Measurements from ENCODE around the gene PLEK. TPM values are rescaled to one million over a fixed set of nuclear protein-coding genes. Genes with fewer than 3 reads are reported as not detected.

The PLEK gene
- total and polyA plus RNA-seq, 7 experiments from 2014 or later: 0.37 to 210 (median 3.7) TPM

- no peak for ATAC-seq
- Histone ChIP-seq H3K4me3 (ENCODE audit: low read length) (no peak overlapping the region), H3K4me1 (ENCODE audit: control insufficient read depth in 2 of 2, insufficient read depth in 2 of 2, low read length in 2 of 2) (peaks cover 0 to 44% of the 10 kb centered on the region in 2 donors), H3K27ac (ENCODE audit: low read depth, low read length) (no peak overlapping the region), H3K9me3 (ENCODE audit: control insufficient read depth in 2 of 3, low read length in 3 of 3) (no peaks in the 10 kb centered on the region), H3K27me3 (ENCODE audit: control insufficient read depth in 2 of 2, insufficient read depth in 2 of 2, low read length in 2 of 2) (no peaks in the 10 kb centered on the region), H3K36me3 (ENCODE audit: control insufficient read depth in 2 of 3, insufficient read depth in 3 of 3, low read length in 3 of 3) (no peaks in the 10 kb centered on the region)
- ChIA-PET POLR2A (no interaction called here), CTCF (no interaction called here)
- no peak overlapping the region for H3K27ac Mint-ChIP-seq
- peaks cover 0 to 10% (median 0%) of the 10 kb centered on the region in 5 donors for H3K27me3 Mint-ChIP-seq
- no peak overlapping the region for H3K4me3 Mint-ChIP-seq
- peaks cover 0 to 13% (median 0%) of the 10 kb centered on the region in 7 donors for H3K4me1 Mint-ChIP-seq
- DNase-seq: no peak
- H3K9me3 Mint-ChIP-seq: peaks cover 0 to 5% (median 0%) of the 10 kb centered on the region in 11 donors
- H3K36me3 Mint-ChIP-seq: peaks cover 0 to 6% (median 0%) of the 10 kb centered on the region in 5 donors
- intact Hi-C loops (cut with micrococcal nuclease): loop anchor here in 1 of 2 donors (5.0 kb wide), 1 partner anchor 33 kb away; no protein-coding TSS in a partner anchor
Observed at GRCh38 chr2:68420254-68420910, 55.3 kb downstream of the PLEK start.

DNA sequence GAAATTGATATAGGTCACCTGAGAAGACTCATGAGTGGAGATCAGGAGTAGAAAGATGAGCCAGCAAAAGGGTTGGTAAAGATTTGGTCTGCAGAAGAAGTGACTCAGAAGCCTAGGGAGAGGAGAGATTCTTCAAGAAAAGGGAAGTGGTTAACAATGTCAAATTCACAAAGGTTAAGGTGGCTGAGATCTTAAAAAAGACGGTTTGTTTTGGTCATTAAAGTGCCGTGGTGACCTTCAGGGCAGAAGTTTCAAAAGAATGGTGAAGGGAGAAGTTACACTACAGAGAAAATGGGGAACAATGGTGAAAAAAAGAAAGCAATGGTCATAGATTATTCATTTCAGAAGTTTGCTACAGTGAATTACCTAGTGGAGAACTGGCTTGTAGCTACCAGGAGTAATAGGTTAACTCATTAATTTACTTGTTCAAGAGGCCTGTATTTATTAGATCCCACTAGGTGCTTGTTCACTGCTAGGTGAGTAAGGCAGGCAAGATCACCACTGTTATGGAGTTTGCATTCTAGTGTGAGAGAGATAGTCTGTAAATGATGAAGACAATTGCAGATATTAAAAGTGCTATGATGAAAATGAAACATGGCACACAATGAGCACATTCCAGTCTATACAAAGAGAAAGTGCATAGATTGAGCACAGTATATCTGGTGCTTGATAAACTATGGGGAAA is 59.0 kb downstream of the PLEK start:
- peaks cover 0 to 3% (median 0%) of the 10 kb centered on the region in 5 donors for H3K27me3 Mint-ChIP-seq
- no peak overlapping the region for H3K4me3 Mint-ChIP-seq
- DNase-seq (no peak), ATAC-seq (peak; percentile 85)
- Histone ChIP-seq H3K4me3 (ENCODE audit: low read length) (no peak overlapping the region), H3K27me3 (ENCODE audit: control insufficient read depth in 2 of 2, insufficient read depth in 2 of 2, low read length in 2 of 2) (no peaks in the 10 kb centered on the region), H3K4me1 (ENCODE audit: control insufficient read depth in 2 of 2, insufficient read depth in 2 of 2, low read length in 2 of 2) (peaks cover 0 to 57% of the 10 kb centered on the region in 2 donors), H3K9me3 (ENCODE audit: control insufficient read depth in 2 of 3, low read length in 3 of 3) (no peaks in the 10 kb centered on the region), H3K36me3 (ENCODE audit: control insufficient read depth in 2 of 3, insufficient read depth in 3 of 3, low read length in 3 of 3) (no peaks in the 10 kb centered on the region), H3K27ac (ENCODE audit: low read depth, low read length) (no peak overlapping the region)
- peaks cover 0 to 5% (median 0%) of the 10 kb centered on the region in 11 donors for H3K9me3 Mint-ChIP-seq
- no peak overlapping the region for H3K27ac Mint-ChIP-seq
- intact Hi-C loops (cut with micrococcal nuclease): loop anchor here in 1 of 2 donors (5.0 kb wide), 1 partner anchor 37 kb away; no protein-coding TSS in a partner anchor
- H3K4me1 Mint-ChIP-seq: peaks cover 0 to 5% (median 0%) of the 10 kb centered on the region in 7 donors
- POLR2A ChIA-PET: no interaction called here
- CTCF ChIA-PET: no interaction called here
- H3K36me3 Mint-ChIP-seq: peaks cover 0 to 6% (median 0%) of the 10 kb centered on the region in 5 donors

DNA sequence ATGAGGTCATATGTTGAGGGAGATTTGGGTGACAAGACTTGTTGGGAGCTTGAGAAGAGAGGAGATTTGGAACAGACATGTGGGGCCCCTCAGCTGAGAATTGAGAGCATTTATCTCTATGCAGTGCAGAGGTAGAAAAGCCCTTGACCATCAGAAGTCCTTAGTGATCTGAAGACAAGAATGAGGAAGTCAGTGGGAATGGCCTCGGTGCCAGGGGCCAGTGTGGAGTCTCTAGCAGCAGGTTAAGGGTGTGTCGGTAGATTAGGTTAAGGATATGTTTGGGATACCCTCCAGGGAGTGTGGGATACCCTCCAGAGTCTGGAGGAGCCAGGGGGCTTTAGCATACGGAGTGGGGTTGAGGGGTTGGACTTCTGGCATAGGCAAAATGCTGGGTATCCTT is 60.4 kb downstream of the PLEK start:
- no peaks in the 10 kb centered on the region for H3K27me3 ChIP-seq (ENCODE audit: control insufficient read depth in 2 of 2, insufficient read depth in 2 of 2, low read length in 2 of 2)
- Mint-ChIP-seq H3K9me3 (peaks cover 0 to 5% (median 0%) of the 10 kb centered on the region in 11 donors), H3K27me3 (peaks cover 0 to 10% (median 0%) of the 10 kb centered on the region in 5 donors), H3K36me3 (peaks cover 0 to 6% (median 0%) of the 10 kb centered on the region in 5 donors), H3K4me1 (peaks cover 0 to 5% (median 0%) of the 10 kb centered on the region in 7 donors), H3K27ac (no peak overlapping the region), H3K4me3 (no peak overlapping the region)
- H3K27ac ChIP-seq (ENCODE audit: low read depth, low read length): no peak overlapping the region
- DNase-seq (no peak), ATAC-seq (no peak)
- H3K4me1 ChIP-seq (ENCODE audit: control insufficient read depth in 2 of 2, insufficient read depth in 2 of 2, low read length in 2 of 2): peaks cover 0 to 56% of the 10 kb centered on the region in 2 donors
- ChIA-PET POLR2A (no interaction called here), CTCF (no interaction called here)
- intact Hi-C loops (cut with micrococcal nuclease): no loop called here
- H3K36me3 ChIP-seq (ENCODE audit: control insufficient read depth in 2 of 3, insufficient read depth in 3 of 3, low read length in 3 of 3): no peaks in the 10 kb centered on the region
- H3K9me3 ChIP-seq (ENCODE audit: control insufficient read depth in 2 of 3, low read length in 3 of 3): no peaks in the 10 kb centered on the region
- no peak overlapping the region for H3K4me3 ChIP-seq (ENCODE audit: low read length)

GRCh38 chr2:68426446-68426845 is 61.4 kb downstream of the PLEK start:
- H3K9me3 Mint-ChIP-seq: peaks cover 0 to 5% (median 0%) of the 10 kb centered on the region in 11 donors
- DNase-seq (no peak), ATAC-seq (no peak)
- peaks cover 0 to 56% of the 10 kb centered on the region in 2 donors for H3K4me1 ChIP-seq (ENCODE audit: control insufficient read depth in 2 of 2, insufficient read depth in 2 of 2, low read length in 2 of 2)
- H3K4me3 Mint-ChIP-seq: no peak overlapping the region
- H3K27ac ChIP-seq (ENCODE audit: low read depth, low read length): no peak overlapping the region
- ChIA-PET CTCF (no interaction called here), POLR2A (no interaction called here)
- intact Hi-C loops (cut with micrococcal nuclease): no loop called here
- no peaks in the 10 kb centered on the region for H3K36me3 ChIP-seq (ENCODE audit: control insufficient read depth in 2 of 3, insufficient read depth in 3 of 3, low read length in 3 of 3)
- H3K9me3 ChIP-seq (ENCODE audit: control insufficient read depth in 2 of 3, low read length in 3 of 3): no peaks in the 10 kb centered on the region
- H3K27me3 ChIP-seq (ENCODE audit: control insufficient read depth in 2 of 2, insufficient read depth in 2 of 2, low read length in 2 of 2): no peaks in the 10 kb centered on the region
- H3K36me3 Mint-ChIP-seq: peaks cover 0 to 6% (median 0%) of the 10 kb centered on the region in 5 donors
- H3K4me1 Mint-ChIP-seq: peaks cover 0 to 5% (median 0%) of the 10 kb centered on the region in 7 donors
- H3K27me3 Mint-ChIP-seq: peaks cover 0 to 15% (median 0%) of the 10 kb centered on the region in 5 donors
- H3K4me3 ChIP-seq (ENCODE audit: low read length): no peak overlapping the region
- no peak overlapping the region for H3K27ac Mint-ChIP-seq

DNA sequence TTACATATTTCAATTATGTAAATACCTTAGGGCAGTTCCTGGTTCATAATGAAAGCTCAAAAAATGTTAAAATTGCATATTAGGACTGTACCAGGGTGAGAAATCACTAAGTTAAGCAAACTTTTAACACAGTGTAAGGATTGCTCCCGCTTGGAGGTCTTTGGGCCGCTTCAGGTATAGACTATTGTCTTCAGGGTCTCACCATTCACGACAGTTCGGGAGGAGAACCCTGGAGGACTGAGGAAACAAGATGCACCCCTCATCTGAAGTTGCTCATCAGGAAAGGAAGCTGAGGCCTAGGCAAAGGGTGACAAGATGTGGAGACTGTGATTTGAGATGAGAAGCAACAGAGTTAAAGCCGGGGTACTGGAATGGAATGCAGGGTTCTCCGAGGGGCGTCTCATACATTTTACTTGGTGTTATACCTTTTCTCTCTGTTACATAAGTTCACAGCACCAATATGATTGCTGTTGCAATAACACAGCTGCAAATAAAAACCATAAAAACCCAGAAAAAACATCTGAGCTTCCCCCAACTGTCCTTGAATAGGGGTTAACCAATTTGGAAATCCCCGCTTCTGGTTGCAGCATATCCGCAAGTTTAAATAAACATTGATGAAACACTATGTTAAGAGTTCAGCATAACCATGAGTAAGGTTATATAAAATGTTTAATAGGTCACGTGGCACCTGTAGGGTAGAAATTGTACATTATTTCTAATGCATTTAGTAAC is 61.9 kb downstream of the PLEK start:
- peak; percentile 67 for ATAC-seq
- intact Hi-C loops (cut with micrococcal nuclease): no loop called here
- Histone ChIP-seq H3K27ac (ENCODE audit: low read depth, low read length) (no peak overlapping the region), H3K4me3 (ENCODE audit: low read length) (no peak overlapping the region), H3K36me3 (ENCODE audit: control insufficient read depth in 2 of 3, insufficient read depth in 3 of 3, low read length in 3 of 3) (no peaks in the 10 kb centered on the region), H3K9me3 (ENCODE audit: control insufficient read depth in 2 of 3, low read length in 3 of 3) (no peaks in the 10 kb centered on the region), H3K4me1 (ENCODE audit: control insufficient read depth in 2 of 2, insufficient read depth in 2 of 2, low read length in 2 of 2) (peaks cover 0 to 56% of the 10 kb centered on the region in 2 donors), H3K27me3 (ENCODE audit: control insufficient read depth in 2 of 2, insufficient read depth in 2 of 2, low read length in 2 of 2) (no peaks in the 10 kb centered on the region)
- ChIA-PET CTCF (no interaction called here), POLR2A (interaction anchor here (0.7 kb wide), 1 partner anchor 48 kb away, joined by 3 read pairs; no protein-coding TSS in a partner anchor)
- Mint-ChIP-seq H3K27me3 (peaks cover 0 to 14% (median 0%) of the 10 kb centered on the region in 5 donors), H3K27ac (no peak overlapping the region), H3K4me3 (no peak overlapping the region), H3K36me3 (peaks cover 0 to under 1% (median 0%) of the 10 kb centered on the region in 5 donors), H3K4me1 (peaks cover 0 to 5% (median 0%) of the 10 kb centered on the region in 7 donors), H3K9me3 (peaks cover 0 to under 1% (median 0%) of the 10 kb centered on the region in 11 donors)
- no peak for DNase-seq

GRCh38 chr2:68428126-68428525 is 63.0 kb downstream of the PLEK start:
- H3K27ac Mint-ChIP-seq: no peak overlapping the region
- H3K4me3 Mint-ChIP-seq: no peak overlapping the region
- Histone ChIP-seq H3K4me3 (ENCODE audit: low read length) (no peak overlapping the region), H3K27me3 (ENCODE audit: control insufficient read depth in 2 of 2, insufficient read depth in 2 of 2, low read length in 2 of 2) (no peaks in the 10 kb centered on the region), H3K4me1 (ENCODE audit: control insufficient read depth in 2 of 2, insufficient read depth in 2 of 2, low read length in 2 of 2) (peaks cover 0 to 53% of the 10 kb centered on the region in 2 donors), H3K36me3 (ENCODE audit: control insufficient read depth in 2 of 3, insufficient read depth in 3 of 3, low read length in 3 of 3) (no peaks in the 10 kb centered on the region), H3K27ac (ENCODE audit: low read depth, low read length) (no peak overlapping the region), H3K9me3 (ENCODE audit: control insufficient read depth in 2 of 3, low read length in 3 of 3) (no peaks in the 10 kb centered on the region)
- H3K4me1 Mint-ChIP-seq: peaks cover 0 to 5% (median 0%) of the 10 kb centered on the region in 7 donors
- intact Hi-C loops (cut with micrococcal nuclease): no loop called here
- CTCF ChIA-PET: no interaction called here
- peaks cover 0 to 14% (median 0%) of the 10 kb centered on the region in 5 donors for H3K27me3 Mint-ChIP-seq
- ATAC-seq: no peak
- POLR2A ChIA-PET: no interaction called here
- no peaks in the 10 kb centered on the region for H3K9me3 Mint-ChIP-seq
- no peak for DNase-seq
- no peaks in the 10 kb centered on the region for H3K36me3 Mint-ChIP-seq

Measured in naive thymus-derived CD4-positive, alpha-beta T cell (primary cell).